SK-N-SH (cell line): Measurements from ENCODE around the gene ORM1. TPM values are rescaled to one million over a fixed set of nuclear protein-coding genes. Genes with fewer than 3 reads are reported as not detected.

Source experiments
- CTCF ChIA-PET: fragments of 300-600, 350-600 bp; formaldehyde crosslinking; extraction: SDS; loops from one replicate; lab custom pipeline; 2021; lab: Yijun Ruan, JAX
- POLR2A ChIA-PET: fragments of 350-600 bp; sonication (Branson Sonifier 250); formaldehyde crosslinking; extraction: SDS; loops from one replicate; lab custom pipeline; 2020; ENCODE audit warnings: antibody characterized with exemption, inconsistent platforms; lab: Yijun Ruan, JAX
- DNase-seq: peaks from one replicate; pipeline ENCODE4 v3.0.0; 2012
- H2AFZ ChIP-seq: fragments of 200-600 bp; sonication (generic); 2 replicates; pipeline ENCODE4 v1.8.1; 2016; ENCODE audit warnings: antibody characterized with exemption, mild to moderate bottlenecking, low read depth
- H3F3A ChIP-seq: fragments of 200-600 bp; sonication (generic); replicated peaks from 2 replicates; pipeline ENCODE3; 2016; ENCODE audit warnings: antibody characterized with exemption, mild to moderate bottlenecking; ENCODE audit not compliant: insufficient read depth
- H3K27ac ChIP-seq, 2 experiments: fragments of 200-500 bp in 1 of 2; fragments of 200-600 bp in 1 of 2; sonication (Bioruptor generic) in 1 of 2; sonication (generic), shearing (Covaris generic) in 1 of 2; 2 replicates each; pipeline versions ENCODE4 v1.5.1 to v1.6.1; 2014 to 2016; ENCODE audit warnings: low read depth in 2 of 2, inconsistent platforms in 1 of 2, low read length in 1 of 2, mild to moderate bottlenecking in 1 of 2, mixed read lengths in 1 of 2
- H3K27me3 ChIP-seq: fragments of 200-600 bp; sonication (generic), shearing (Covaris generic); 2 replicates; pipeline ENCODE4 v1.6.1; 2016; ENCODE audit warnings: mixed run types; ENCODE audit not compliant: insufficient read depth
- H3K36me3 ChIP-seq, 2 experiments: fragments of 200-500 bp in 1 of 2; fragments of 200-600 bp in 1 of 2; sonication (Bioruptor generic) in 1 of 2; sonication (generic) in 1 of 2; replicated peaks in 1 of 2; 2 replicates each; pipeline versions ENCODE3 to v1.5.1; 2014 to 2016; ENCODE audit warnings: low read length in 1 of 2, mild to moderate bottlenecking in 1 of 2; ENCODE audit not compliant: insufficient read depth in 2 of 2, control insufficient read depth in 1 of 2
- H3K4me1 ChIP-seq, 2 experiments: fragments of 200-500 bp in 1 of 2; fragments of 200-600 bp in 1 of 2; sonication (Bioruptor generic) in 1 of 2; sonication (generic), shearing (Covaris generic) in 1 of 2; 2 replicates each; pipeline versions ENCODE4 v1.5.1 to v1.6.1; 2014 to 2016; ENCODE audit warnings: low read depth in 1 of 2, low read length in 1 of 2, mixed run types in 1 of 2; ENCODE audit not compliant: insufficient read depth in 2 of 2, control insufficient read depth in 1 of 2
- H3K4me2 ChIP-seq: fragments of 200-600 bp; sonication (generic), shearing (Covaris generic); 2 replicates; pipeline ENCODE4 v1.6.1; 2017; ENCODE audit warnings: mixed run types
- H3K4me3 ChIP-seq, 2 experiments: fragments of 200-500 bp in 1 of 2; fragments of 200-600 bp in 1 of 2; sonication (Bioruptor generic) in 1 of 2; sonication (generic), shearing (Covaris generic) in 1 of 2; 2 replicates each; pipeline versions ENCODE4 v1.5.1 to v1.8.1; 2014 to 2016; ENCODE audit warnings: low read depth in 2 of 2, inconsistent platforms in 1 of 2, low read length in 1 of 2, mild to moderate bottlenecking in 1 of 2, mixed read lengths in 1 of 2, moderate library complexity in 1 of 2
- H3K79me2 ChIP-seq: fragments of 200-600 bp; sonication (generic); 2 replicates; pipeline ENCODE4 v1.8.1; 2017; ENCODE audit warnings: mild to moderate bottlenecking; ENCODE audit not compliant: insufficient read depth
- H3K9ac ChIP-seq: fragments of 200-600 bp; sonication (generic); 2 replicates; pipeline ENCODE4 v1.6.1; 2017; ENCODE audit warnings: mixed run types
- H3K9me2 ChIP-seq: fragments of 200-600 bp; sonication (generic); 2 replicates; pipeline ENCODE4 v1.6.1; 2017; ENCODE audit warnings: mixed run types
- H3K9me3 ChIP-seq: fragments of 200-600 bp; sonication (generic); 2 replicates; pipeline ENCODE4 v1.6.1; 2017; ENCODE audit warnings: mixed run types, mild to moderate bottlenecking, moderate library complexity
- H4K20me1 ChIP-seq: fragments of 200-600 bp; sonication (generic); 2 replicates; pipeline ENCODE4 v1.6.1; 2017; ENCODE audit warnings: mild to moderate bottlenecking, mixed run types; ENCODE audit not compliant: insufficient read depth
- ELF1 ChIP-seq: IDR thresholded peaks from 2 replicates; pipeline ENCODE4 v1.4.0; 2012
- FOSL2 ChIP-seq: IDR thresholded peaks from 2 replicates; pipeline ENCODE4 v1.4.0; 2012; ENCODE audit warnings: low read depth, mild to moderate bottlenecking, moderate library complexity, borderline replicate concordance
- FOXJ3 ChIP-seq: sonication (generic); formaldehyde crosslinking; IDR thresholded peaks from 2 replicates; pipeline ENCODE4 v1.5.1; 2020; ENCODE audit warnings: mild to moderate bottlenecking, missing genetic modification reagents
- MAX ChIP-seq: IDR thresholded peaks from 2 replicates; pipeline ENCODE4 v1.4.0; 2012; ENCODE audit warnings: low read depth
- RCOR1 ChIP-seq: fragments of 150-350 bp; IDR thresholded peaks from 2 replicates; pipeline ENCODE4 v1.6.1; 2017; ENCODE audit warnings: antibody characterized with exemption, low read length
- REST ChIP-seq: IDR thresholded peaks from 2 replicates; pipeline ENCODE4 v1.6.1; 2012; ENCODE audit warnings: mild to moderate bottlenecking, low read depth, low read length, moderate library complexity
- RFX5 ChIP-seq: IDR thresholded peaks from 2 replicates; pipeline ENCODE4 v1.6.1; 2012; ENCODE audit warnings: mild to moderate bottlenecking, improper control_type of control experiment, low read length
- RXRA ChIP-seq: IDR thresholded peaks from 2 replicates; pipeline ENCODE4 v1.4.0; 2012; ENCODE audit warnings: low read depth, mild to moderate bottlenecking, borderline replicate concordance
- SMC3 ChIP-seq: IDR thresholded peaks from 2 replicates; pipeline ENCODE4 v1.6.1; 2012; ENCODE audit warnings: low read depth, low read length, improper control_type of control experiment
- USF1 ChIP-seq: IDR thresholded peaks from 2 replicates; pipeline ENCODE4 v1.4.0; 2012; ENCODE audit warnings: low read depth, borderline replicate concordance
- USF2 ChIP-seq: fragments of 150-350 bp; IDR thresholded peaks from 2 replicates; pipeline ENCODE4 v1.6.1; 2017; ENCODE audit warnings: antibody characterized with exemption, low read length, low read depth, borderline replicate concordance
- WGBS: methylation state at CpG from one replicate; pipeline ENCODE4 v1.1.6; 2017; ENCODE audit warnings: low lambda C conversion rate; 5-methylcytosine and 5-hydroxymethylcytosine counted together
- polyA plus RNA-seq, 3 experiments: library from polyadenylated mRNA; depleted of rRNA; stranded (reverse); fragments of >200 nt; gene quantifications; 2 replicates each; pipeline ENCODE4 v1.2.3, GENCODE V29; 2012

The ORM1 gene
- polyA plus RNA-seq, 1 of the 3 experiments (the other 2 are of a cell fraction): not detected

GRCh38 chr9:114346146-114346545, 23.2 kb downstream of the ORM1 start (continued):
- no peak for TF ChIP-seq RFX5

GRCh38 chr9:114347675-114348074, 24.8 kb downstream of the ORM1 start:
- H3K27ac ChIP-seq: no peak overlapping the region
- DNase-seq: no peak
- H3F3A ChIP-seq: peaks cover 10% of the 10 kb centered on the region
- H2AFZ ChIP-seq: no peak overlapping the region
- H3K4me3 ChIP-seq: no peak overlapping the region
- CTCF ChIA-PET: no interaction called here
- H3K9me3 ChIP-seq: no peaks in the 10 kb centered on the region
- 95% methylated on average over 9 of the region's 15 CpGs for WGBS
- TF ChIP-seq USF1: no peak
- TF ChIP-seq MAX: no peak
- no peak for TF ChIP-seq RCOR1
- TF ChIP-seq SMC3: no peak
- TF ChIP-seq ELF1: no peak
- TF ChIP-seq USF2: no peak
- TF ChIP-seq FOXJ3 (CRISPR knock-in tag): no peak
- TF ChIP-seq REST: no peak
- no peak for TF ChIP-seq FOSL2
- no peak for TF ChIP-seq RXRA
- H3K4me1 ChIP-seq: peaks cover 6 to 15% of the 10 kb centered on the region in 2 experiments; a peak in 3 of 4 replicates
- H3K9me2 ChIP-seq: no peaks in the 10 kb centered on the region
- no peaks in the 10 kb centered on the region for H3K79me2 ChIP-seq
- H3K9ac ChIP-seq: no peak overlapping the region
- H3K27me3 ChIP-seq: no peaks in the 10 kb centered on the region
- no peaks in the 10 kb centered on the region for H3K36me3 ChIP-seq
- H3K4me2 ChIP-seq: no peak overlapping the region
- POLR2A ChIA-PET: no interaction called here
- no peaks in the 10 kb centered on the region for H4K20me1 ChIP-seq
